GM12878 (cell line): Measurements from ENCODE around the gene TIE1. TPM values are rescaled to one million over a fixed set of nuclear protein-coding genes. Genes with fewer than 3 reads are reported as not detected.

Experiments used
- ATAC-seq: fragments of 200-7000 bp; cut with Tn5 transposase; 3 replicates; pipeline ENCODE4 v1.9.1; 2020; ENCODE audit warnings: mild to moderate bottlenecking, moderate library complexity
- BruUV-seq: library from RNA; stranded (reverse); fragments of 400-500 nt; replicated peaks from 2 replicates; lab custom pipeline; 2021; lab: Mats Ljungman, UMichigan
- CTCF ChIA-PET: fragments of 300-600 bp; sonication (Branson Sonifier 250); formaldehyde crosslinking; extraction: SDS; loops from one replicate; lab custom pipeline; 2021; ENCODE audit warnings: inconsistent platforms; lab: Yijun Ruan, JAX
- POLR2A ChIA-PET: fragments of 350-600 bp; formaldehyde crosslinking; extraction: SDS; loops from one replicate; lab custom pipeline; 2021; ENCODE audit warnings: inconsistent platforms; lab: Charles Lee
- RAD21 ChIA-PET: fragments of 300-600 bp; sonication (Branson Sonifier 250); formaldehyde crosslinking; loops from one replicate; lab custom pipeline; 2023; ENCODE audit warnings: antibody characterized with exemption; ENCODE audit not compliant: unreplicated experiment; lab: Charles Lee
- SMC1A ChIA-PET: fragments of 300-600 bp; sonication (Branson Sonifier 250); formaldehyde crosslinking; loops from one replicate; lab custom pipeline; 2023; ENCODE audit not compliant: unreplicated experiment, uncharacterized antibody; lab: Charles Lee
- DNase-seq: peaks from one replicate; pipeline ENCODE4 v3.0.0-alpha.2; 2011; ENCODE audit warnings: low read depth, low spot score
- FAIRE-seq: peaks from 3 replicates; lab custom pipeline; 2011; peaks lifted over from hg19 to GRCh38; lab: Jason Lieb, UNC
- H2AFZ ChIP-seq: 2 replicates; pipeline ENCODE4 v1.6.0; 2011; ENCODE audit warnings: low read depth, low read length, control low read depth; ENCODE audit not compliant: control insufficient read depth
- H3K27ac ChIP-seq: 2 replicates; pipeline ENCODE4 v1.5.1; 2011; ENCODE audit warnings: control low read depth; ENCODE audit not compliant: control insufficient read depth, insufficient read depth
- H3K27me3 ChIP-seq, 2 experiments: replicated peaks in 1 of 2; 2 replicates each; pipeline versions ENCODE4 v1.6.0 to v1.6.1; 2011; ENCODE audit warnings: low read length in 1 of 2; ENCODE audit not compliant: control insufficient read depth in 2 of 2, insufficient read depth in 2 of 2
- H3K36me3 ChIP-seq, 2 experiments: 2 replicates each; pipeline ENCODE4 v1.5.1; 2011; ENCODE audit warnings: low read length in 1 of 2; ENCODE audit not compliant: control insufficient read depth in 2 of 2, insufficient read depth in 2 of 2
- H3K4me1 ChIP-seq: 2 replicates; pipeline ENCODE4 v1.6.1; 2011; ENCODE audit warnings: mild to moderate bottlenecking, low read length, moderate library complexity, mixed read lengths; ENCODE audit not compliant: control insufficient read depth, insufficient read depth
- H3K4me2 ChIP-seq: 2 replicates; pipeline ENCODE4 v1.6.0; 2011; ENCODE audit warnings: control low read depth; ENCODE audit not compliant: control insufficient read depth, insufficient read depth
- H3K4me3 ChIP-seq: fragments of 200-600 bp; sonication (generic); 2 replicates; pipeline ENCODE4 v1.5.1; 2016
- H3K79me2 ChIP-seq: 2 replicates; pipeline ENCODE4 v1.6.0; 2011; ENCODE audit warnings: low read length; ENCODE audit not compliant: control insufficient read depth, insufficient read depth
- H3K9ac ChIP-seq: 2 replicates; pipeline ENCODE4 v1.8.0; 2011; ENCODE audit warnings: low read length, control low read depth, mixed read lengths; ENCODE audit not compliant: control insufficient read depth, insufficient read depth
- H3K9me3 ChIP-seq: replicated peaks from 3 replicates; pipeline ENCODE4 v1.5.1; 2011; ENCODE audit warnings: mild to moderate bottlenecking, low read length; ENCODE audit not compliant: control insufficient read depth, insufficient read depth
- H4K20me1 ChIP-seq: 2 replicates; pipeline ENCODE4 v1.6.0; 2011; ENCODE audit not compliant: control insufficient read depth, insufficient read depth
- BCL11A ChIP-seq: IDR thresholded peaks from 2 replicates; pipeline ENCODE4 v1.6.1; 2011; ENCODE audit warnings: low read depth, low read length
- BMI1 ChIP-seq: fragments of 450-650 bp; IDR thresholded peaks from 2 replicates; pipeline ENCODE4 v1.6.1; 2016; ENCODE audit warnings: mild to moderate bottlenecking, moderate library complexity, borderline replicate concordance
- CBFB ChIP-seq: IDR thresholded peaks from 2 replicates; pipeline ENCODE4 v1.6.1; 2016; ENCODE audit warnings: antibody characterized with exemption, low read depth
- CBX3 ChIP-seq: fragments of 200-600 bp; sonication (generic); IDR thresholded peaks from 2 replicates; pipeline ENCODE4 v1.6.1; 2016; ENCODE audit warnings: low read depth, borderline replicate concordance
- CREB1 ChIP-seq: IDR thresholded peaks from 2 replicates; pipeline ENCODE4 v1.6.1; 2012; ENCODE audit warnings: low read depth, mild to moderate bottlenecking, inconsistent platforms
- E2F8 ChIP-seq: fragments of 450-650 bp; IDR thresholded peaks from 2 replicates; pipeline ENCODE4 v1.6.1; 2018; ENCODE audit warnings: mild to moderate bottlenecking, low read depth, moderate library complexity; ENCODE audit not compliant: partially characterized antibody
- KDM1A ChIP-seq: fragments of 200-600 bp; sonication (generic); IDR thresholded peaks from 2 replicates; pipeline ENCODE4 v1.6.1; 2016; ENCODE audit warnings: borderline replicate concordance
- MEF2B ChIP-seq: fragments of 450-650 bp; IDR thresholded peaks from 2 replicates; pipeline ENCODE4 v1.6.1; 2018; ENCODE audit warnings: mild to moderate bottlenecking, moderate library complexity; ENCODE audit not compliant: partially characterized antibody, poor library complexity, severe bottlenecking
- NR2C1 ChIP-seq: fragments of 450-650 bp; IDR thresholded peaks from 2 replicates; pipeline ENCODE4 v1.6.1; 2017; ENCODE audit warnings: antibody characterized with exemption, mild to moderate bottlenecking, moderate library complexity
- NRF1 ChIP-seq: conservative IDR thresholded peaks from 2 replicates; pipeline ENCODE4 v1.6.1; 2011; ENCODE audit warnings: mild to moderate bottlenecking, low read depth, low read length, improper control_type of control experiment
- SREBF1 ChIP-seq: IDR thresholded peaks from 2 replicates; pipeline ENCODE4 v1.6.1; 2012; ENCODE audit warnings: mild to moderate bottlenecking, low read length
- SREBF2 ChIP-seq: IDR thresholded peaks from 2 replicates; pipeline ENCODE4 v1.6.1; 2012; ENCODE audit warnings: mild to moderate bottlenecking, low read length
- WGBS: methylation state at CpG from one replicate; pipeline ENCODE4 v1.1.6; 2016; ENCODE audit warnings: low lambda C conversion rate; ENCODE audit not compliant: insufficient replicate concordance, insufficient coverage; ENCODE audit errors: missing lambda C conversion rate; 5-methylcytosine and 5-hydroxymethylcytosine counted together
- in situ Hi-C: fragments of 300-500 bp; cut with MboI; formaldehyde crosslinking; loops from 9 replicates; pipeline ENCODE4 v1.14.3; 2018; ENCODE audit warnings: mixed read lengths
- intact Hi-C: fragments of 100-400 bp; cut with micrococcal nuclease; formaldehyde crosslinking; loops from one replicate; pipeline ENCODE4 v1.14.2; 2022; ENCODE audit not compliant: unreplicated experiment
- polyA plus RNA-seq, 11 experiments: library from polyadenylated mRNA; depleted of rRNA in 4 of 11; unstranded in 6 of 11; stranded (reverse) in 5 of 11; fragments of >200 nt; fragmentation: Nextera tagmentation in 4 of 11; fragmentation: Illumina TruSeq in 1 of 11; extraction: Ambion mirVana in 4 of 11; extraction: Trizol in 1 of 11; gene quantifications; 1 replicate in 1 of 11; 2 replicates in 10 of 11; pipeline versions ENCODE4 v1.2.1 to v1.2.3, GENCODE V29; 2011 to 2016; ENCODE audit warnings: inconsistent platforms in 2 of 11, missing spikeins in 2 of 11, low read depth in 1 of 11
- total RNA-seq, 4 experiments: library from RNA; depleted of rRNA in 3 of 4; stranded (reverse); fragments of >200 nt in 3 of 4; fragmentation: Illumina TruSeq in 1 of 4; extraction: Trizol in 1 of 4; gene quantifications; 2 replicates each; pipeline versions ENCODE4 v1.2.1 to v1.2.3, GENCODE V29; 2013 to 2021
- TF ChIP-seq, protein P1 (sequence below): fragments of 450-650 bp; formaldehyde crosslinking; IDR thresholded peaks from 2 replicates; pipeline ENCODE4 v1.5.0; 2022; ENCODE audit warnings: mild to moderate bottlenecking, missing genetic modification characterization
- TF ChIP-seq, protein P2 (sequence below): IDR thresholded peaks from 2 replicates; pipeline ENCODE4 v1.6.1; 2012; ENCODE audit warnings: low read depth, low read length, improper control_type of control experiment
- TF ChIP-seq, protein P3 (sequence below): IDR thresholded peaks from 2 replicates; pipeline ENCODE4 v1.6.1; 2011; ENCODE audit warnings: borderline replicate concordance, low read depth, mild to moderate bottlenecking, moderate library complexity, low read length; ENCODE audit not compliant: insufficient read depth, poor library complexity, severe bottlenecking

Gene TIE1
- total and polyA plus RNA-seq, 10 of the 15 experiments (the other 5 are each of a cell fraction or from before 2014, with no cell fraction given) = 0.26 to 3.9 (median 1.3) TPM

DNA sequence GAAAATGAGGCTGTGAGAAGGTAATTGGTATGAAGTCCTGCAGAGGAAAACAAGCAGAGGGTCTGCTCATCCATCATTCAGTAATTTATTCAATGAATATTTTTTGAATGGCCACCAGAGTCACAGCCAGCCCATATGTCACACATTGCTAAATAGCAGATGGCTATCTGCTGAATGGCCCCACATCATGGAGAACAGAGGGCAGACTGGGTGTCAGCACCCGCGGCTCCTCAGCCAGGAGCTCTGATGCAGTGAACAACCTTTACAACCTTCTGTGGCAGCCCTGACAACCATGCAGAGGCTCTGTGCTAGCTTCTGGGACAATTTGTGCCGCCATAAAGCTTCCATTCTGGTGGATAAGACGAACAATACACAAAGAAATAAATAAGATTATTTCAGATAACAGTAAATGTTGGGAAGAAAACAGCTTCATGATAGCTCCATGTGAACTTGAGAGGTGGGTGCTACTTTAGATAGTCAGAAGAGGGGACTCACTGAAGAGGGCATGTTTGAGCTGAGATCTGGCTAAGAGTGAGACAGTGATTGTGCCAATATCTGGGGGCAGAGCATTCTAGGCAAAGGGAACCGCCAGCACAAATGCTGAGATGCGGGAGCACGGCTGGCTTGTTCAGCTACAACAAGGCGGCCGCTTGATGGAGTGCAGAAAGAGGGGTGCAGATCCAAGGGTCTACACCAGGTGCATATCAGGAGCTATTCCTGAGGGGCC lies 12.6 kb upstream of the TIE1 start:
- Histone ChIP-seq H3K9me3 (no peaks in the 10 kb centered on the region), H3K4me3 (no peak overlapping the region), H3K36me3 (no peaks in the 10 kb centered on the region), H2AFZ (no peak overlapping the region), H3K4me1 (no peaks in the 10 kb centered on the region), H3K9ac (no peak overlapping the region), H3K4me2 (no peak overlapping the region), H3K27me3 (no peaks in the 10 kb centered on the region; a peak in 2 of 4 replicates), H3K79me2 (no peaks in the 10 kb centered on the region), H4K20me1 (no peaks in the 10 kb centered on the region), H3K27ac (no peak overlapping the region)
- in situ Hi-C loops = no loop called here
- ChIA-PET SMC1A (interaction anchor here (0.7 to 1.5 kb wide), 3 partner anchors 45 to 475 kb away, joined by 3 to 4 read pairs (median 3); no protein-coding TSS in a partner anchor), POLR2A (no interaction called here), CTCF (no interaction called here), RAD21 (interaction anchor here (1.4 kb wide), 1 partner anchor 48 kb away, joined by 4 read pairs; no protein-coding TSS in a partner anchor)
- 64% methylated on average over 9 of the region's 9 CpGs for WGBS
- DNase-seq = no peak
- ATAC-seq = no peak
- FAIRE-seq = no peak
- intact Hi-C loops = no loop called here
- BruUV-seq = no TSS peak
- TF ChIP-seq KDM1A (no peak), NRF1 (no peak), CBX3 (no peak), CREB1 (no peak), MEF2B (no peak), CBFB (no peak), BMI1 (no peak), SREBF2 (no peak), E2F8 (no peak), SREBF1 (no peak), NR2C1 (no peak), BCL11A (no peak)
- TF ChIP-seq, protein P1, sequence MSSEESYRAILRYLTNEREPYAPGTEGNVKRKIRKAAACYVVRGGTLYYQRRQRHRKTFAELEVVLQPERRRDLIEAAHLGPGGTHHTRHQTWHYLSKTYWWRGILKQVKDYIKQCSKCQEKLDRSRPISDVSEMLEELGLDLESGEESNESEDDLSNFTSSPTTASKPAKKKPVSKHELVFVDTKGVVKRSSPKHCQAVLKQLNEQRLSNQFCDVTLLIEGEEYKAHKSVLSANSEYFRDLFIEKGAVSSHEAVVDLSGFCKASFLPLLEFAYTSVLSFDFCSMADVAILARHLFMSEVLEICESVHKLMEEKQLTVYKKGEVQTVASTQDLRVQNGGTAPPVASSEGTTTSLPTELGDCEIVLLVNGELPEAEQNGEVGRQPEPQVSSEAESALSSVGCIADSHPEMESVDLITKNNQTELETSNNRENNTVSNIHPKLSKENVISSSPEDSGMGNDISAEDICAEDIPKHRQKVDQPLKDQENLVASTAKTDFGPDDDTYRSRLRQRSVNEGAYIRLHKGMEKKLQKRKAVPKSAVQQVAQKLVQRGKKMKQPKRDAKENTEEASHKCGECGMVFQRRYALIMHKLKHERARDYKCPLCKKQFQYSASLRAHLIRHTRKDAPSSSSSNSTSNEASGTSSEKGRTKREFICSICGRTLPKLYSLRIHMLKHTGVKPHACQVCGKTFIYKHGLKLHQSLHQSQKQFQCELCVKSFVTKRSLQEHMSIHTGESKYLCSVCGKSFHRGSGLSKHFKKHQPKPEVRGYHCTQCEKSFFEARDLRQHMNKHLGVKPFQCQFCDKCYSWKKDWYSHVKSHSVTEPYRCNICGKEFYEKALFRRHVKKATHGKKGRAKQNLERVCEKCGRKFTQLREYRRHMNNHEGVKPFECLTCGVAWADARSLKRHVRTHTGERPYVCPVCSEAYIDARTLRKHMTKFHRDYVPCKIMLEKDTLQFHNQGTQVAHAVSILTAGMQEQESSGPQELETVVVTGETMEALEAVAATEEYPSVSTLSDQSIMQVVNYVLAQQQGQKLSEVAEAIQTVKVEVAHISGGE (CRISPR knock-in tag) = no peak
- TF ChIP-seq, protein P2, sequence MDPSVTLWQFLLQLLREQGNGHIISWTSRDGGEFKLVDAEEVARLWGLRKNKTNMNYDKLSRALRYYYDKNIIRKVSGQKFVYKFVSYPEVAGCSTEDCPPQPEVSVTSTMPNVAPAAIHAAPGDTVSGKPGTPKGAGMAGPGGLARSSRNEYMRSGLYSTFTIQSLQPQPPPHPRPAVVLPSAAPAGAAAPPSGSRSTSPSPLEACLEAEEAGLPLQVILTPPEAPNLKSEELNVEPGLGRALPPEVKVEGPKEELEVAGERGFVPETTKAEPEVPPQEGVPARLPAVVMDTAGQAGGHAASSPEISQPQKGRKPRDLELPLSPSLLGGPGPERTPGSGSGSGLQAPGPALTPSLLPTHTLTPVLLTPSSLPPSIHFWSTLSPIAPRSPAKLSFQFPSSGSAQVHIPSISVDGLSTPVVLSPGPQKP = no peak
- TF ChIP-seq, protein P3, sequence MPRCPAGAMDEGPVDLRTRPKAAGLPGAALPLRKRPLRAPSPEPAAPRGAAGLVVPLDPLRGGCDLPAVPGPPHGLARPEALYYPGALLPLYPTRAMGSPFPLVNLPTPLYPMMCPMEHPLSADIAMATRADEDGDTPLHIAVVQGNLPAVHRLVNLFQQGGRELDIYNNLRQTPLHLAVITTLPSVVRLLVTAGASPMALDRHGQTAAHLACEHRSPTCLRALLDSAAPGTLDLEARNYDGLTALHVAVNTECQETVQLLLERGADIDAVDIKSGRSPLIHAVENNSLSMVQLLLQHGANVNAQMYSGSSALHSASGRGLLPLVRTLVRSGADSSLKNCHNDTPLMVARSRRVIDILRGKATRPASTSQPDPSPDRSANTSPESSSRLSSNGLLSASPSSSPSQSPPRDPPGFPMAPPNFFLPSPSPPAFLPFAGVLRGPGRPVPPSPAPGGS = no peak
